Umbilical cord (tissue), 2 donors: ENCODE measurements around the gene SMNDC1. TPM values are rescaled to one million over a fixed set of nuclear protein-coding genes. Genes with fewer than 3 reads are reported as not detected.
"Not testable (repeated sequence)": the region's sequence is repeated elsewhere in the genome, so short reads cannot be mapped to it uniquely, and the experiment has no call there.

ENCODE experiments used
- DNase-seq: peaks from one replicate; pipeline ENCODE4 v3.0.0-alpha.2; 2015; ENCODE audit warnings: low spot score
- total RNA-seq: library from RNA; depleted of rRNA; stranded (reverse); fragments of >200 nt; gene quantifications from one replicate; pipeline ENCODE4 v1.2.3, GENCODE V29; 2014; ENCODE audit warnings: low replicate concordance; ENCODE audit not compliant: insufficient read depth

Gene SMNDC1
- total RNA-seq, 1 donor from 2014 or later, result 17.1 TPM

GRCh38 chr10:110284262-110284661 is 20.5 kb downstream of the SMNDC1 start:
- DNase-seq, result no peak

DNA sequence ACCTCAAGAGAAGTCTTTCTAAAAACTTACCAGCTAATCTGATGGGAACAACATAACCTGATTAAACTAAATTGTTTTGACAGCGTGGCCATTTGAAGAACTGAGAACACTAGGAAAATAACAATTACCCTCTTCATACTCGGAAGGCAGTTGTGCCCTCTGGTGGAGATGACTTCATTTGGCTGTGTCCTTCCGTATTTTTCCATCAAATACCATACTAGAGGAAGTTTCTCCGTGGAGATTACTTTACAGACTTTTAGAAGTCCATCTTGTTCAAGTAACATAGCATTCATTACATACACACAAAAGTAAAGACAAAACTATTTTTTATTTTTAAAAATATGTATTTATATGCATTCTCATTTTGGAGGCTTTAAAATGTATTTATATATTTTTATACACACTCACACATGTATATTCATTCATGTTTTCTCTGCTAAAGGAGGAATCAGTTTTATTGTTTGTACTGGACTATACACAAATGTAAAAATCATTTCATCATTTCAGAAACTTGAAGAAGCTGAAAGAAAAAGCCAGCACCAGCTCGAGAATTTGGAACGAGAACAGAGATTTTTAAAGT is 25.2 kb downstream of the SMNDC1 start:
- DNase-seq, result peak; percentile 77

DNA sequence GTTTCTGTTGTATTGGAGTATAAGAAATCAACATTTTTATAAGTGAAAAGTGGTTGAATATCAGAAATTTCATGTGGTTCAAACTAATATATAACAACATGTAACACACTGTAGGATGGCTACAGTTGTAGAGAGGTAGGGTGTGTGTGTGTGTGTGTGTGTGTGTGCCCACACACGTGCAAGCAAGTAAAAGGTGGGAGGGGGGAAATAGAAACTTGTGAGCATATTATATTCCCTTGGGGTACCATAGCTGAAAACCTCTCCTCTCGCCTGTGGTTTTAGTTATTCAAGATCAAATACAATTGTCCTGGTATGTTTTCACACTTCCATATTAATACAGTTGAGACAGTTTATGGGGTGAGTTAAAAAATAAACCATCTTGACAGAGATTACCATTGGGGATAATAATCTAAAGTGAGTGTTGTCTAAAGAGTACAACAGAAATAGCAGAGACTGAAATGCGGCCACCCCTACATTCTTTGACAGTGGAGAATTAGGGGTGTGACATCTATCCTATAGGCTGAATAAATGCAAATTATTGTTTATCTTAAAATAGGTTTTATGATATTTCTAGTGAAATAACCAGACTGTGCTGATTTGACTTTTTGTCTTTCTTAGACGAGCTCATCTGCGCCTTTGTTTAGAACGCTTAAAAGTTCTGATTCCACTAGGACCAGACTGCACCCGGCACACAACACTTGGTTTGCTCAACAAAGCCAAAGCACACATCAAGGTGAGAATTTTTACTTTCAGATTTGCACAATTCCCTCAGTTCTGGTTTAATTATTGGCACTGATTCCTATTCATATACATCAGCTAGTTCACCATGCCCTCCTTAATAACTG is 25.9 kb downstream of the SMNDC1 start:
- DNase-seq, result no peak

- DNase-seq, result no peak
Measured at GRCh38 chr10:110277591-110277990, 27.1 kb downstream of the SMNDC1 start.

DNA sequence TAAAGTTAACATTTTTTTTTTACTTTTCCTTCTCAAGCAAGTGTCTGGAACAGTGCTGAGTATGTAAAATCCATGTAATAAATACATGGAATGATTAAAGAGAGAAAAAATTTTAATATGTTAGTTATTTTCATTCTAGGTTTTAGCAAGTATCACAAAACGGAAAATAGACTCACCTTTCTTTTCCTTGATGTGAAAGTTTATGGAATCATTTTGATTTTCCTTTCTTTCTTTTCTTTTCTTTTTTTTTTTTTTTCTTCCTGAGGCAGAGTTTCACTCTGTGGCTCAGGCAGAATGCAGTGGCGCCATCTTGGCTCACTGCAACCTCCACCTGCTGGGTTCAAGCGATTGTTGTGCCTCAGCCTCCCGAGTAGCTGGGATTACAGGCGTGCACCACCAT is 28.1 kb downstream of the SMNDC1 start:
- no peak for DNase-seq

DNA sequence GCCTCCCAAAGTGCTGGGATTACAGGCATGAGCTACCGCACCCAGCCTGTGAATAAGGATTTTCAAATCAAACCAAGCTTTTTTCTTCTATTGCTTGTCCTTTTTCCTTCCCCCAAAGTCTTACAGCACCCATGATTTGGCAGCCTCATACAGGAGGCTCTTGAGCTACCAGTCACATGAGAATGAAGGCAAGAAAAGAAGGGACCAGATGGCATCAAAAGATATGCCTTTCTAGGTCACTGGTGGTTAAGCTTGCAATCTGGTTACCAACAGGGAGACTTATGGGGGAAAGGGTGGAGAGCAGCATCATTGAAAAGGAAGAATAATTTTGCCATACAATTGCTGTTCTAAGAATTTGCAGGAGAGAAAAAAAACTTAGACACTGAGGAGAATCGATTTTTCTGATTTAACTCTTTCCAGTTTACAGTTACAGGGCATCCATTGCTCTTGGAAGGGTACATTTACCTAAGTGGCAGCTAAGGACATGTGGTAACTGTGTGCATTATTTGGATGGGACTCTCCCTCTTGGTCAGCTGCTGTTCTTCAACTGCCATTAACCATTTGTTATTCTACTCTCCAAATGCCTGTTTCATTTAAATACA is 29.5 kb downstream of the SMNDC1 start:
- DNase-seq, result no peak

- DNase-seq, result no peak
Measured at GRCh38 chr10:110274647-110275046, 30.1 kb downstream of the SMNDC1 start.

- DNase-seq, result no peak
Measured at GRCh38 chr10:110274072-110274627, 30.6 kb downstream of the SMNDC1 start.

- no peak for DNase-seq
Measured at GRCh38 chr10:110273474-110273873, 31.2 kb downstream of the SMNDC1 start.

DNA sequence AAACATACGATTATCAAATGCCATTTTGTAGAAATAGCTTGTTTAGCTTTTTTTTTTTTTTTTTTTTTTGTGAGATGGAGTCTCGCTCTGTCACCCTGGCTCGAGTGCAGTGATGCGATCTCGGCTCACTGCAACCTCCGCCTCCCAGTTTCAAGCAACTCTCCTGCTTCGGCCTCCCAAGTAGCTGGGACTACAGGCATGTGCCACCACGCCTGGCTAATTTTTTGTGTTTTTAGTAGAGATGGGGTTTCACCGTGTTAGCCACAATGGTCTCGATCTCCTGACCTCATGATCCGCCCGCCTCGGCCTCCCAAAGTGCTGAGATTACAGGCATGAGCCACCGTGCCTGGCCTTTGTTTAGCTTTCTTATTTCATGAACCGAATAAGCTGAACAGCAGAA is 31.7 kb downstream of the SMNDC1 start:
- DNase-seq, result not testable (repeated sequence)

- DNase-seq, result peak; percentile 11
Measured at GRCh38 chr10:110269374-110270318, 35.1 kb downstream of the SMNDC1 start.

GRCh38 chr10:110268971-110269370 is 35.7 kb downstream of the SMNDC1 start:
- DNase-seq, result no peak

DNA sequence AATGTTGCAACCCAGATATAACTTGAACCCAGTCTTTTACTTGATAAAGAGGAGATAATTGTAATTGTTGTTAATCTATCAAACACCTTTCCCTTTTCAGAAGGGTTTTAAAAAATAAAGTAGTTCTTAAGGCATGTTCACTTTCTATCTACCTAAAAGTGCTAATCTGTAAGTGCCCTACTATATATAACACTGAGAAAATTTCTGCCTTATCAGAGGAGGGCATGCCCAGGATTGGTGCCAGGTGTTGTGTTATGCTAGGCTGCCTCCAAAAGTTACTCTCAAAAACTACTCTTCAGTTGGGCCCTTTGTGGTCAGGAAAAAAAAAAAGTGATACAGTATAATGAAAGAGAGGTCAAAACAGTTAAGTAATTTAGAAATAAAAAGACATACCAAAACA is 36.3 kb downstream of the SMNDC1 start:
- DNase-seq, result no peak

- no peak for DNase-seq
Measured at GRCh38 chr10:110267276-110267675, 37.4 kb downstream of the SMNDC1 start.

DNA sequence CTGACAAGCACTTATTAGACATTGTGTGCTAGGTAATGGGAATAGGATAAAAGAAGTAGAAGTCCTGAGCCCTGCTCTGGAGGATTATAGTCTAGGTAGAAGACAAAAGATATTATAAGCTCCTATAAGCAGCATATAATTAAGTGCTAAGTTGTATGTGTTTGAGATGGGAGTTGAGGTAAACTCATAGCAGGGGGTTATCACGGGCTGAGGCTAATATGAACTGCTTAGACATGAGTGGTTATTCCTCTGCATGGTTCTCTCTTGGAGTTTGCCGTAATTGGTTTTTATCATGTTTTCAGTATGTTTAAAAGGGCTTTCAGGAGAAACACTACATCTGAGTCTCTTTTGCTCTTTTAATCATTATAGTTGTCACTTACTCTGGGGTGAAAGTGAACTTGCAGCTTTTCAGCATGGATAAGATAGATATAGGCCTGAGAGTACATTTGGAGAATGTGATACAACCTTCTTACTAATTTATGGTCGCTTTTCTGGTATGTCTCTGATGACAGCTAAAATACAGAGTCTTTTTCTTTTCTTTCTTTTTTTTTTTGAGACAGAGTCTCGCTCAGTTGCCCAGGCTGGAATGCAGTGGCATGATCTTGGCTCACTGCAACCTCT is 39.0 kb downstream of the SMNDC1 start:
- no peak for DNase-seq

- DNase-seq, result no peak
Measured at GRCh38 chr10:110263164-110263563, 41.6 kb downstream of the SMNDC1 start.

DNA sequence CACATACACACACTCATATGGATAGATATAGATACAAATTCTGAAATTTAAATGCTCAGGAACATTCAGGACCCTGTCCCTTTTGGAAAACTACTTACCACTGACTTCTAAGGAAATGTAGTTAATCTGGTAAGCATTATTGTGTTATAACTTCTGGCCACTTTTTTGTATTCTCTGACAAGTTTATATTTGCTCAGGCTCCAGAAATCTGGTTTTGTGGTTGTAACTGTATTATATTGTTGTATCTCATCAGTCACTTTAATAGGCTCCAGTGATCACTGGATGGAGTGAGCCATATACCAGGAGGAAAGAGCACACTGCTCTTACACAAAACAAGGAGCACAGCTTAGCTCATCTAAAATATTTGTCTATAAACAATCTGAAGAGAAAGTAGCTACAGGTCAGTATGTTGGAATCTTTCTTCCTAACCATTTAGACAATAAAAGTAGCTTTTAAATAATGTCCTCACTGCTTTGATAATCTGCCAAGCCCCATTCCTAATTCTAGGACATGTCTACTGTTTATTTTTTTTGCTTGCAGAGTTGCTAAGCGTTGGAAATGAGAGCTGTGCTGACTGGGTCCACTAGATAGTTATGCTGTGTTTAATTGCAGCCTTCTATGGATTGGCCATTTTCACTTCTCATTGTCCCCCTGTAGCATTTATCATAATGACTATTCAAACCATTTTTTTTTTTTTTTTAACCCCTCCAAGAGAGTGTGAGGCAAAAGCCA is 43.8 kb downstream of the SMNDC1 start:
- DNase-seq, result no peak

DNA sequence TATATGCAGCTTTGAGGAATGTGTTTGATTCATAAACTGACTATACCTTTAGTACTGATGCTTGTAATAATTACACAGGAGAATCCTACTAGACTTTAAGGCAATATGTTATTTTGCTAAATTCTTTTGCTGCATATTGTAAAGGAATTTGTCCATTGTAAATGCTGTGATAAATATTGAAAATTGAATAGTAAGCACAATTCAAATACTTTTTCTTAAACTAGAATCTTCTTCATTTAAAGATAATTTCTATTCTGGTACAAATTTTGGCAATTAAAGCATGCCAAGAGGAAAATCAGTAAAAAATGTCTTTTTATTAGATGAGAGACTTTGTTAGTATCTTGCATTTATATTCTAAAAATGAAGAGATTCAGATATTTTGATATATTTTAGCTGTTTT is 45.4 kb downstream of the SMNDC1 start:
- DNase-seq, result no peak

- no peak for DNase-seq
Measured at GRCh38 chr10:110258542-110258941, 46.2 kb downstream of the SMNDC1 start.

GRCh38 chr10:110254467-110254866 is 50.3 kb downstream of the SMNDC1 start:
- DNase-seq, result no peak
